HEK293 (cell line): Measurements from ENCODE around the gene TRAM2.

ENCODE experiments used
- ATF2 ChIP-seq: fragments of 450-650 bp; formaldehyde crosslinking; IDR thresholded peaks from 2 replicates; pipeline ENCODE4 v1.5.1; 2016; ENCODE audit warnings: missing biosample characterization, missing genetic modification characterization, low read depth
- CTCF ChIP-seq: fragments of 450-650 bp; formaldehyde crosslinking; IDR thresholded peaks from 2 replicates; pipeline ENCODE4 v1.5.1; 2016; ENCODE audit warnings: missing biosample characterization, missing genetic modification characterization
- YY1 ChIP-seq: fragments of 450-650 bp; formaldehyde crosslinking; IDR thresholded peaks from 2 replicates; pipeline ENCODE4 v1.5.1; 2018; ENCODE audit warnings: missing biosample characterization, missing genetic modification characterization
- ZNF292 ChIP-seq: fragments of 450-650 bp; formaldehyde crosslinking; IDR thresholded peaks from 2 replicates; pipeline ENCODE4 v1.5.1; 2016; ENCODE audit warnings: low read depth, missing biosample characterization, missing genetic modification characterization, borderline replicate concordance
- ZNF768 ChIP-seq: fragments of 450-650 bp; formaldehyde crosslinking; IDR thresholded peaks from 2 replicates; pipeline ENCODE4 v1.5.1; 2018; ENCODE audit warnings: missing biosample characterization, mild to moderate bottlenecking, missing genetic modification characterization

- TF ChIP-seq ZNF768 (no peak), CTCF (tag by site-specific recombination) (no peak), ZNF292 (no peak), YY1 (tag by site-specific recombination) (no peak), ATF2 (no peak)
These were observed 35.7 kb downstream of the TRAM2 start for GRCh38 chr6:52541135-52541534.
